HEK293 (cell line): ENCODE data around the gene ZDHHC3.
A peak's percentile ranks its signal among the peaks of the same experiment; 100 is the strongest.

ENCODE experiments used
- CTCF ChIA-PET: fragments of 350-600 bp; formaldehyde crosslinking; extraction: SDS; loops from one replicate; lab custom pipeline; 2021; ENCODE audit warnings: antibody characterized with exemption; lab: Yijun Ruan, JAX
- POLR2A ChIA-PET: fragments of 300-600 bp; formaldehyde crosslinking; extraction: SDS; loops from one replicate; lab custom pipeline; 2020; ENCODE audit warnings: antibody characterized with exemption, inconsistent platforms; lab: Yijun Ruan, JAX
- H3K27ac ChIP-seq: fragments of 200-500 bp; sonication (Bioruptor generic); 2 replicates; pipeline ENCODE4 v1.5.1; 2014; ENCODE audit warnings: low read depth, low read length, control low read depth, inconsistent platforms; ENCODE audit errors: extremely low read depth
- H3K36me3 ChIP-seq, 2 experiments: fragments of 200-500 bp in 1 of 2; sonication (Bioruptor generic) in 1 of 2; 1 replicate in 1 of 2; 2 replicates in 1 of 2; pipeline ENCODE4 v1.5.1; 2014 to 2017; ENCODE audit warnings: inconsistent platforms in 2 of 2, low read length in 2 of 2; ENCODE audit not compliant: control insufficient read depth in 2 of 2, insufficient read depth in 1 of 2
- H3K4me1 ChIP-seq: fragments of 200-500 bp; sonication (Bioruptor generic); 2 replicates; pipeline ENCODE4 v1.5.1; 2014; ENCODE audit warnings: mild to moderate bottlenecking, low read length, inconsistent platforms; ENCODE audit not compliant: control insufficient read depth, insufficient read depth
- H3K4me3 ChIP-seq: 2 replicates; pipeline ENCODE4 v1.5.1; 2011; ENCODE audit warnings: low read depth, mild to moderate bottlenecking, control low read depth, low read length, moderate library complexity
- H3K9me3 ChIP-seq: fragments of 200-500 bp; sonication (Bioruptor generic); 2 replicates; pipeline ENCODE4 v1.5.1; 2014; ENCODE audit warnings: low read depth, low read length, inconsistent platforms; ENCODE audit not compliant: control insufficient read depth, insufficient read depth
- KLF10 ChIP-seq: fragments of 450-650 bp; IDR thresholded peaks from 2 replicates; pipeline ENCODE4 v1.5.1; 2018; ENCODE audit warnings: missing biosample characterization, mild to moderate bottlenecking, missing genetic modification characterization
- KLF9 ChIP-seq: fragments of 450-650 bp; formaldehyde crosslinking; IDR thresholded peaks from 2 replicates; pipeline ENCODE4 v1.5.1; 2016; ENCODE audit warnings: missing biosample characterization, missing genetic modification characterization, low read depth
- OVOL3 ChIP-seq: fragments of 450-650 bp; formaldehyde crosslinking; IDR thresholded peaks from 2 replicates; pipeline ENCODE4 v1.5.1; 2016; ENCODE audit warnings: missing biosample characterization, missing genetic modification characterization
- PRDM10 ChIP-seq: fragments of 450-650 bp; formaldehyde crosslinking; IDR thresholded peaks from 2 replicates; pipeline ENCODE4 v1.5.1; 2016; ENCODE audit warnings: missing biosample characterization, missing genetic modification characterization
- SP2 ChIP-seq: fragments of 450-650 bp; formaldehyde crosslinking; IDR thresholded peaks from 2 replicates; pipeline ENCODE4 v1.5.1; 2016; ENCODE audit warnings: missing biosample characterization, missing genetic modification characterization
- SP3 ChIP-seq: fragments of 450-650 bp; formaldehyde crosslinking; IDR thresholded peaks from 2 replicates; pipeline ENCODE4 v1.5.1; 2016; ENCODE audit warnings: missing biosample characterization, missing genetic modification characterization
- ZNF146 ChIP-seq: fragments of 450-650 bp; formaldehyde crosslinking; IDR thresholded peaks from 2 replicates; pipeline ENCODE4 v1.5.1; 2016; ENCODE audit warnings: missing biosample characterization, missing genetic modification characterization
- ZNF266 ChIP-seq: fragments of 450-650 bp; formaldehyde crosslinking; IDR thresholded peaks from 2 replicates; pipeline ENCODE4 v1.5.1; 2016; ENCODE audit warnings: missing biosample characterization, missing genetic modification characterization, low read depth
- ZNF274 ChIP-seq, 2 experiments: fragments of 200-500 bp in 1 of 2; fragments of 450-650 bp in 1 of 2; sonication (Bioruptor generic) in 1 of 2; formaldehyde crosslinking in 1 of 2; IDR thresholded peaks; 2 replicates each; pipeline versions ENCODE4 v1.5.1 to v1.6.1; 2014 to 2016; ENCODE audit warnings: borderline replicate concordance in 1 of 2, inconsistent platforms in 1 of 2, low read length in 1 of 2, missing biosample characterization in 1 of 2, missing genetic modification characterization in 1 of 2
- ZNF394 ChIP-seq: fragments of 450-650 bp; formaldehyde crosslinking; IDR thresholded peaks from 2 replicates; pipeline ENCODE4 v1.5.1; 2016; ENCODE audit warnings: missing biosample characterization, missing genetic modification characterization, mild to moderate bottlenecking, moderate library complexity, borderline replicate concordance
- ZNF514 ChIP-seq: fragments of 450-650 bp; formaldehyde crosslinking; IDR thresholded peaks from 2 replicates; pipeline ENCODE4 v1.5.1; 2016; ENCODE audit warnings: missing biosample characterization, missing genetic modification characterization
- ZNF521 ChIP-seq: fragments of 450-650 bp; formaldehyde crosslinking; IDR thresholded peaks from 2 replicates; pipeline ENCODE4 v1.5.1; 2017; ENCODE audit warnings: missing biosample characterization, mild to moderate bottlenecking, missing genetic modification characterization
- ZNF560 ChIP-seq: fragments of 450-650 bp; formaldehyde crosslinking; IDR thresholded peaks from 2 replicates; pipeline ENCODE4 v1.5.1; 2017; ENCODE audit warnings: missing biosample characterization, missing genetic modification characterization, borderline replicate concordance
- ZNF692 ChIP-seq: fragments of 450-650 bp; formaldehyde crosslinking; IDR thresholded peaks from 2 replicates; pipeline ENCODE4 v1.5.1; 2016; ENCODE audit warnings: missing biosample characterization, missing genetic modification characterization
- ZNF704 ChIP-seq: fragments of 450-650 bp; formaldehyde crosslinking; IDR thresholded peaks from 2 replicates; pipeline ENCODE4 v1.5.1; 2016; ENCODE audit warnings: missing biosample characterization, missing genetic modification characterization
- ZNF785 ChIP-seq: fragments of 450-650 bp; formaldehyde crosslinking; IDR thresholded peaks from 2 replicates; pipeline ENCODE4 v1.5.1; 2016; ENCODE audit warnings: missing biosample characterization, missing genetic modification characterization
- TF ChIP-seq, protein P1 (sequence below): fragments of 450-650 bp; formaldehyde crosslinking; conservative IDR thresholded peaks from 2 replicates; pipeline ENCODE4 v1.5.1; 2016; ENCODE audit warnings: low read depth, missing biosample characterization, missing genetic modification characterization
- TF ChIP-seq, protein P2 (sequence below): fragments of 450-650 bp; IDR thresholded peaks from 2 replicates; pipeline ENCODE4 v1.5.1; 2018; ENCODE audit warnings: missing biosample characterization, missing genetic modification characterization

Gene ZDHHC3

GRCh38 chr3:44969154-44969827 lies 6.7 kb downstream of the ZDHHC3 start (continued):
- TF ChIP-seq, protein P1, sequence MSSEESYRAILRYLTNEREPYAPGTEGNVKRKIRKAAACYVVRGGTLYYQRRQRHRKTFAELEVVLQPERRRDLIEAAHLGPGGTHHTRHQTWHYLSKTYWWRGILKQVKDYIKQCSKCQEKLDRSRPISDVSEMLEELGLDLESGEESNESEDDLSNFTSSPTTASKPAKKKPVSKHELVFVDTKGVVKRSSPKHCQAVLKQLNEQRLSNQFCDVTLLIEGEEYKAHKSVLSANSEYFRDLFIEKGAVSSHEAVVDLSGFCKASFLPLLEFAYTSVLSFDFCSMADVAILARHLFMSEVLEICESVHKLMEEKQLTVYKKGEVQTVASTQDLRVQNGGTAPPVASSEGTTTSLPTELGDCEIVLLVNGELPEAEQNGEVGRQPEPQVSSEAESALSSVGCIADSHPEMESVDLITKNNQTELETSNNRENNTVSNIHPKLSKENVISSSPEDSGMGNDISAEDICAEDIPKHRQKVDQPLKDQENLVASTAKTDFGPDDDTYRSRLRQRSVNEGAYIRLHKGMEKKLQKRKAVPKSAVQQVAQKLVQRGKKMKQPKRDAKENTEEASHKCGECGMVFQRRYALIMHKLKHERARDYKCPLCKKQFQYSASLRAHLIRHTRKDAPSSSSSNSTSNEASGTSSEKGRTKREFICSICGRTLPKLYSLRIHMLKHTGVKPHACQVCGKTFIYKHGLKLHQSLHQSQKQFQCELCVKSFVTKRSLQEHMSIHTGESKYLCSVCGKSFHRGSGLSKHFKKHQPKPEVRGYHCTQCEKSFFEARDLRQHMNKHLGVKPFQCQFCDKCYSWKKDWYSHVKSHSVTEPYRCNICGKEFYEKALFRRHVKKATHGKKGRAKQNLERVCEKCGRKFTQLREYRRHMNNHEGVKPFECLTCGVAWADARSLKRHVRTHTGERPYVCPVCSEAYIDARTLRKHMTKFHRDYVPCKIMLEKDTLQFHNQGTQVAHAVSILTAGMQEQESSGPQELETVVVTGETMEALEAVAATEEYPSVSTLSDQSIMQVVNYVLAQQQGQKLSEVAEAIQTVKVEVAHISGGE (tag by site-specific recombination) = no peak
- no peak for TF ChIP-seq ZNF692 (tag by site-specific recombination)
- TF ChIP-seq, all 188 proteins: peak for 0

GRCh38 chr3:44968447-44968858 lies 7.5 kb downstream of the ZDHHC3 start:
- Histone ChIP-seq H3K27ac (no peak overlapping the region), H3K9me3 (no peaks in the 10 kb centered on the region), H3K4me3 (no peak overlapping the region), H3K4me1 (no peaks in the 10 kb centered on the region), H3K36me3 (peaks cover 0 to 3% of the 10 kb centered on the region in 2 experiments; a peak in 1 of 3 replicates)
- POLR2A ChIA-PET = no interaction called here
- CTCF ChIA-PET = interaction anchor here (0.7 to 1.2 kb wide), 2 partner anchors 14 to 18 kb away, joined by 3 read pairs; no protein-coding TSS in a partner anchor
- TF ChIP-seq ZNF514 (tag by site-specific recombination) = no peak
- no peak for TF ChIP-seq ZNF560 (tag by site-specific recombination)
- peak; percentile 80 for TF ChIP-seq PRDM10
- TF ChIP-seq ZNF704 (tag by site-specific recombination) = no peak
- no peak for TF ChIP-seq ZNF521

DNA sequence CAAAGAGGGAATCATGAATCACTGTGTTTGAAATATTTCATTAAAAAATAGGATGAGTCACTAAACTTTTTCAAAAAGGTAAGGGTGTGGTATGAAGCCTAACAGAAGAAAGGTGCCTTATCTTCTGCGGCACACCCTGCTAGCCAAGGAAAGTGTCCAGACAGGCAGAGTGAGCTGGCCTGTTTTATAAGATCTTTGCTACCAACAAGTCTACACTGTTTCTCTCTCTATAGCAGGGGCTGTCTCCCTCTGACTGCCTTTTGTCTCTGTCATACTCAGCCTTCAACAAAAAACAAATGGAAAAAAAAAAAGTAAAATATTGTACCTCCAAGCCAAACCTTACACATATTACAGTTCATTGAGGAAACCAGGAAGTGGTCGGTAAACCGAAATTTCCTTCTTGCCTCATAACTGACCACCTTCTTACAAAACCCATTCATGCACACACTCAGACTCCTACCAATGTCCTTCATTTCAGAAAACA lies 9.1 kb downstream of the ZDHHC3 start:
- ChIA-PET CTCF (interaction anchor here (0.7 kb wide), 2 partner anchors 11 to 1419 kb away, joined by 3 read pairs; no protein-coding TSS in a partner anchor), POLR2A (no interaction called here)
- Histone ChIP-seq H3K36me3 (peaks cover 0 to 3% of the 10 kb centered on the region in 2 experiments; a peak in 1 of 3 replicates), H3K4me3 (no peak overlapping the region), H3K9me3 (no peaks in the 10 kb centered on the region), H3K27ac (no peak overlapping the region), H3K4me1 (no peaks in the 10 kb centered on the region)
- TF ChIP-seq ZNF394 (no peak), OVOL3 (tag by site-specific recombination) (no peak), ZNF266 (no peak), ZNF785 (tag by site-specific recombination) (no peak), SP3 (tag by site-specific recombination) (no peak), ZNF146 (tag by site-specific recombination) (no peak), SP2 (tag by site-specific recombination) (no peak), KLF9 (tag by site-specific recombination) (no peak), ZNF274 (IDR thresholded peaks at IDR 0.05; ENCODE audit: low read length) (no peak), ZNF274 (tag by site-specific recombination; IDR thresholded peaks at IDR 0.05; ENCODE audit: borderline replicate concordance) (no peak), KLF10 (tag by site-specific recombination) (no peak)
- TF ChIP-seq, protein P2, sequence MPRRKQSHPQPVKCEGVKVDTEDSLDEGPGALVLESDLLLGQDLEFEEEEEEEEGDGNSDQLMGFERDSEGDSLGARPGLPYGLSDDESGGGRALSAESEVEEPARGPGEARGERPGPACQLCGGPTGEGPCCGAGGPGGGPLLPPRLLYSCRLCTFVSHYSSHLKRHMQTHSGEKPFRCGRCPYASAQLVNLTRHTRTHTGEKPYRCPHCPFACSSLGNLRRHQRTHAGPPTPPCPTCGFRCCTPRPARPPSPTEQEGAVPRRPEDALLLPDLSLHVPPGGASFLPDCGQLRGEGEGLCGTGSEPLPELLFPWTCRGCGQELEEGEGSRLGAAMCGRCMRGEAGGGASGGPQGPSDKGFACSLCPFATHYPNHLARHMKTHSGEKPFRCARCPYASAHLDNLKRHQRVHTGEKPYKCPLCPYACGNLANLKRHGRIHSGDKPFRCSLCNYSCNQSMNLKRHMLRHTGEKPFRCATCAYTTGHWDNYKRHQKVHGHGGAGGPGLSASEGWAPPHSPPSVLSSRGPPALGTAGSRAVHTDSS (tag by site-specific recombination) = no peak
